Measurements from ENCODE around the gene SLC25A5.

SLC25A5 gene

DNA sequence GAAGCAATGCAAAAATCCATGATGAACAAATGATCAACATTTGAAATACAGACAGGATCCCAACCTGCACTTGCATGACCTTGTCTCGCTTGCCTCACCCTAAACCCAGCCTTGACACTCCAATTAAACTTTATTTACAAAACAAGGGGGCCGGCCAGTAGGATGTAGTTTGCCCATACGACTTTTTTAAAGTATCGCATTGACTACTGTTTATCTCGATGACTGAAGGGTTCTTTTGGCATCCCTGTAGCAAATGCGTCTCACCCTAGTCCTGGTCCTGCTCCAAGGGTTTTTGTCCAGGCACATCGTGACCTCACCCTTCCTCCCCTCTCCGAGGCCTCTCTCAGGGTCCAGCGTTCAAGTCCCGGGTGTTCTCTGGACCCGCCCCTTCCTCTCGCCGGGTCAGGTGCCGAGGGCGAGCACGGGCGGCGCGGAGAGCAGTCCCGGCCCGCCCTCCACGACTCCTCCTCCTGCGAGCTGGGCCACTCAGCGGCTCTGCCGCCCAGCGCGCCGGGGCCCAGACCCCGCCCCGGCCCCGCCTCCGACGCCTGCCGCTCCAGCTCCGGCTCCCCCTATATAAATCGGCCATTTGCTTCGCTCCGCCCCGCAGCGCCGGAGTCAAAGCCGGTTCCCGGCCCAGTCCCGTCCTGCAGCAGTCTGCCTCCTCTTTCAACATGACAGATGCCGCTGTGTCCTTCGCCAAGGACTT, at the start of gene SLC25A5:
Gene SLC25A5 (plus strand): TSS at position 603 of the 709 bp plus-strand sequence. CDS start 72 bp downstream, at position 675.
- Mint-ChIP-seq H3K27ac (peak within 1 kb of the TSS; percentile 92), H3K4me1 (peaks cover 6% of the 10 kb centered on the region), H3K4me3 (peak within 1 kb of the TSS; percentile 87), H3K9me3 (peaks cover 43% of the 10 kb centered on the region), H3K36me3 (ENCODE audit: low read depth) (peaks cover 11% of the 10 kb centered on the region), H3K27me3 (ENCODE audit: low read depth, poor library complexity) (peaks cover 5% of the 10 kb centered on the region)
- DNase-seq: peak; percentile 80
- TF ChIP-seq, protein P1, sequence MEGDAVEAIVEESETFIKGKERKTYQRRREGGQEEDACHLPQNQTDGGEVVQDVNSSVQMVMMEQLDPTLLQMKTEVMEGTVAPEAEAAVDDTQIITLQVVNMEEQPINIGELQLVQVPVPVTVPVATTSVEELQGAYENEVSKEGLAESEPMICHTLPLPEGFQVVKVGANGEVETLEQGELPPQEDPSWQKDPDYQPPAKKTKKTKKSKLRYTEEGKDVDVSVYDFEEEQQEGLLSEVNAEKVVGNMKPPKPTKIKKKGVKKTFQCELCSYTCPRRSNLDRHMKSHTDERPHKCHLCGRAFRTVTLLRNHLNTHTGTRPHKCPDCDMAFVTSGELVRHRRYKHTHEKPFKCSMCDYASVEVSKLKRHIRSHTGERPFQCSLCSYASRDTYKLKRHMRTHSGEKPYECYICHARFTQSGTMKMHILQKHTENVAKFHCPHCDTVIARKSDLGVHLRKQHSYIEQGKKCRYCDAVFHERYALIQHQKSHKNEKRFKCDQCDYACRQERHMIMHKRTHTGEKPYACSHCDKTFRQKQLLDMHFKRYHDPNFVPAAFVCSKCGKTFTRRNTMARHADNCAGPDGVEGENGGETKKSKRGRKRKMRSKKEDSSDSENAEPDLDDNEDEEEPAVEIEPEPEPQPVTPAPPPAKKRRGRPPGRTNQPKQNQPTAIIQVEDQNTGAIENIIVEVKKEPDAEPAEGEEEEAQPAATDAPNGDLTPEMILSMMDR (IDR thresholded peaks at IDR 0.05): no peak

DNA sequence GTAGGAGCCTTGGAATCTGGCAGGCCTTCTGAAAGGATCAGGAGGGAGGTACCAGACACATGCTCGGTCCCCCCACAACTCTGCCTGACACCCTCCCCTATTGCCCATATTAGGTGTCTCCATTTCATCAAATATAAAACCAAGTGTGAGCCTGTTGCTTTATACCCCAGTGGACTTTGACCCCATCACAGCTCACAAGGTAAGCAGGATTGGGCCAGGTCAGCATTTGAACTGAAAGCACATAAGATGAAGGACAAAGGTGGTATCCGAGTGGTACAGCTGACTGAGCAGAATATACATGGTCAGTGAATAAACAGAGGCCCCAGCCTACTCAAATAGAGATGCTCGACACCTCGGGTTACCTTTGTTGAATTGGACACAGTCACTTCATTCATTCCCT, 49.1 kb upstream of the SLC25A5 start:
- Mint-ChIP-seq H3K4me3 (no peak overlapping the region), H3K36me3 (ENCODE audit: low read depth) (no peaks in the 10 kb centered on the region), H3K9me3 (peaks cover 36% of the 10 kb centered on the region), H3K27ac (no peak overlapping the region), H3K27me3 (ENCODE audit: low read depth, poor library complexity) (no peaks in the 10 kb centered on the region), H3K4me1 (no peaks in the 10 kb centered on the region)
- TF ChIP-seq, protein P1 (IDR thresholded peaks at IDR 0.05): no peak
- DNase-seq: no peak

DNA sequence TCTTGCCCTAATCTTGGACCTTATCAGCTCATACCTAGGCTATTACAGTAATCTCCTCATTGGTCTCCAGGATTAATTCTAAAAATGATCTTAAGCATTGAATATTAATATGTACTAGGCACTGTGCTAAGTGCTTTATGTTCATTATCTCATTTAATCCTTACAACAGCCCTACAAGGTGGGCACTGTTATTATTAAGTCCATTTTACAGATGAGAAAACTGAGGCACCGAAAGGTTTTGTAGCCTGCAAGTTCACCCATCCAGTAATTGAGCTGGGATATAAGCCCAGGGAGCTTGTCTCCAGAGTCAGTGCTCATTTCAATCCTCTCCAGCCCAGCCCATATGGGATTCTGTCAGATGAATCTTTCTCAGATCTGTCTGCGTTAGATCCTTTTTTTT, 48.3 kb upstream of the SLC25A5 start:
- Mint-ChIP-seq H3K4me1 (no peaks in the 10 kb centered on the region), H3K4me3 (no peak overlapping the region), H3K36me3 (ENCODE audit: low read depth) (no peaks in the 10 kb centered on the region), H3K27ac (no peak overlapping the region), H3K27me3 (ENCODE audit: low read depth, poor library complexity) (no peaks in the 10 kb centered on the region), H3K9me3 (peaks cover 39% of the 10 kb centered on the region)
- TF ChIP-seq, protein P1 (IDR thresholded peaks at IDR 0.05): no peak
- DNase-seq: no peak

DNA sequence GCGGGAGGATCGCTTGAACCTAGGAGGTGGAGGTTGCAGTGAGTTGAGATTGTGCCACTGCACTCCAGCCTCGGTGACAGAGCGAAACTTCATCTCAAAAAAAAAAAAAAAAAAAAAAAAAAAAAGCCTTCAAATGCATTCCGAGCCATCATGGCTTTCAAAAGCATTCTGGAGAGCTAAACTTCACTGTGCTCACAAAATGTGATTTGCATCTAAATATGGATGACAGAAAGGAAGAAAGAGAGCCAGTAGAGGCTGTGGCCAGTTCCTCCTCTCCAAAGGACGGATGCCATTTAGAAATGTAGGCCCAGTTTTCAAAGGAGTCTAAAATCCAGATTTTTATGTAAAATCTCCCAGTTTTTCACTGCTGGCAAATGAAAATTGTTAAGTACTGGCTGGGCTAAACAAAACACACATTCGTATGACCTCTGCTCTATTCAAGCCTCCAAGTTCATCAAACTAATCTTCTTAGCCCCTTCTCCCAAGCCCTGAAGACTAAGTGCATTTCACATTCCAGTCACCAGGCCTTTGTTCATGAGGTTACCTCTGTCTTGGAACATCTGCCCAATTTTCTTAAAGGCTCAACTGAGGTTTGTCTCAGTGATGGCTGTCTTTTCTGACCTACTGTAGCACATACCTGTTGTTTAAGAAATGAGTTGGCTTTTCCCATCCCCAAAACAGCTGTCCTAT, 47.1 kb upstream of the SLC25A5 start:
- no peak for DNase-seq
- Mint-ChIP-seq H3K36me3 (ENCODE audit: low read depth) (no peaks in the 10 kb centered on the region), H3K9me3 (peaks cover 47% of the 10 kb centered on the region), H3K27ac (no peak overlapping the region), H3K27me3 (ENCODE audit: low read depth, poor library complexity) (no peaks in the 10 kb centered on the region), H3K4me1 (no peaks in the 10 kb centered on the region), H3K4me3 (no peak overlapping the region)
- TF ChIP-seq, protein P1 (IDR thresholded peaks at IDR 0.05): no peak

DNA sequence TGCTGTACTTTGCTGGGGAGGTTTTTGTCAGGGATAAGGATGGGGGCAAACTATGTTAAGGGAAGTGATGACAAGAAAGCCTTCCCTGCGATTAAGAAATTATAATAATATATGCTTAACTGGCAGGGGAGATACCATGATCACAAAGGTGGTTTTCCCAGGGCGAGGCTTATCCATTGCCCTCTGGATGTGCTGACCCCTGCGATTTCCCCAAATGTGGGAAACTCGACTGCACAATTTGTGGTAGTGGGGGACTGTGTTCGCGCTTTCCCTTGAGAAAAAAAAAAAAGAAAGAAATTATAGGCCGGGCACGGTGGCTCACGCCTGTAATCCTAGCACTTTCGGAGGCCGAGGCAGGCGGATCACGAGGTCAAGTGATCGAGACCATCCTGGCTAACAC, 44.6 kb upstream of the SLC25A5 start:
- DNase-seq: no peak
- Mint-ChIP-seq H3K9me3 (peaks cover 49% of the 10 kb centered on the region), H3K4me3 (no peak overlapping the region), H3K36me3 (ENCODE audit: low read depth) (peaks cover 8% of the 10 kb centered on the region), H3K4me1 (no peaks in the 10 kb centered on the region), H3K27me3 (ENCODE audit: low read depth, poor library complexity) (peaks cover 3% of the 10 kb centered on the region), H3K27ac (no peak overlapping the region)
- TF ChIP-seq, protein P1 (IDR thresholded peaks at IDR 0.05): no peak
